K562 (cell line): Measurements from ENCODE around the gene ABHD8. TPM values are rescaled to one million over a fixed set of nuclear protein-coding genes. Genes with fewer than 3 reads are reported as not detected.

Experiments
- DLX4 ChIP-seq: fragments of 250-450 bp; sonication (Bioruptor Pico); IDR thresholded peaks from 2 replicates; pipeline ENCODE4 v1.6.1; 2021; ENCODE audit warnings: mild to moderate bottlenecking
- EP400 ChIP-seq: fragments of 450-650 bp; IDR thresholded peaks from 2 replicates; pipeline ENCODE4 v1.6.1; 2017; ENCODE audit warnings: antibody characterized with exemption, mild to moderate bottlenecking, moderate library complexity
- GABPA ChIP-seq: fragments of 200-800 bp; sonication (Bioruptor generic); conservative IDR thresholded peaks from 2 replicates; pipeline ENCODE4 v1.6.1; 2016; ENCODE audit warnings: low read depth, missing genetic modification characterization, missing compliant biosample characterization
- GTF2F1 ChIP-seq: IDR thresholded peaks from 2 replicates; pipeline ENCODE4 v1.6.1; 2011; ENCODE audit warnings: low read depth, low read length, improper control_type of control experiment
- NR4A1 ChIP-seq, 2 experiments: fragments of 250-450 bp in 1 of 2; fragments of 450-650 bp in 1 of 2; sonication (Bioruptor Pico) in 1 of 2; IDR thresholded peaks; 2 replicates each; pipeline versions ENCODE4 v1.4.0 to v1.6.1; 2016 to 2020; ENCODE audit warnings: mild to moderate bottlenecking in 2 of 2, missing compliant biosample characterization in 1 of 2, missing genetic modification characterization in 1 of 2, moderate library complexity in 1 of 2
- PHF8 ChIP-seq: fragments of 200-600 bp; sonication (generic); IDR thresholded peaks from 2 replicates; pipeline ENCODE4 v1.6.1; 2012; ENCODE audit warnings: mixed run types, mild to moderate bottlenecking, inconsistent platforms, low read length, moderate library complexity, borderline replicate concordance
- SMARCB1 ChIP-seq: IDR thresholded peaks from 2 replicates; pipeline ENCODE4 v1.6.1; 2011; ENCODE audit warnings: improper control_type of control experiment, low read depth; ENCODE audit not compliant: insufficient read length
- U2AF2 ChIP-seq: fragments of 200-400 bp; formaldehyde crosslinking; optimal IDR thresholded peaks from 2 replicates; pipeline ENCODE3; 2017; ENCODE audit warnings: low read depth, mild to moderate bottlenecking, low read length
- ZKSCAN1 ChIP-seq: fragments of 150-350 bp; IDR thresholded peaks from 2 replicates; pipeline ENCODE4 v1.6.1; 2016; ENCODE audit warnings: low read depth, low read length
- ZNF609 ChIP-seq: sonication (generic); formaldehyde crosslinking; IDR thresholded peaks from 2 replicates; pipeline ENCODE4 v1.8.1; 2023; ENCODE audit warnings: missing genetic modification reagents, mild to moderate bottlenecking, borderline replicate concordance
- polyA plus RNA-seq, 8 experiments: library from polyadenylated mRNA; depleted of rRNA in 4 of 8; stranded (reverse) in 5 of 8; unstranded in 3 of 8; fragments of >200 nt; fragmentation: Nextera tagmentation in 2 of 8; fragmentation: Illumina TruSeq in 1 of 8; extraction: Ambion mirVana in 2 of 8; extraction: Trizol in 1 of 8; gene quantifications; 2 replicates each; pipeline versions ENCODE4 v1.2.1 to v1.2.3, GENCODE V29; 2011 to 2014; ENCODE audit warnings: inconsistent platforms in 1 of 8, missing spikeins in 1 of 8
- total RNA-seq, 7 experiments: library from RNA; depleted of rRNA in 6 of 7; stranded (reverse); fragments of >200 nt in 6 of 7; fragmentation: Illumina TruSeq in 2 of 7; extraction: Trizol in 2 of 7; gene quantifications; 2 replicates each; pipeline versions ENCODE4 v1.2.1 to v1.2.3, GENCODE V29; 2011 to 2021; ENCODE audit warnings: low replicate concordance in 1 of 7
- TF ChIP-seq, protein P1 (sequence below): IDR thresholded peaks from 2 replicates; pipeline ENCODE4 v1.6.1; 2012; ENCODE audit warnings: low read depth, low read length, improper control_type of control experiment, borderline replicate concordance
- TF ChIP-seq, protein P2 (sequence below): fragments of 450-650 bp; formaldehyde crosslinking; IDR thresholded peaks from 2 replicates; pipeline ENCODE4 v1.4.0; 2022; ENCODE audit warnings: missing genetic modification characterization

Gene ABHD8
- total and polyA plus RNA-seq, 9 of the 15 experiments (the other 6 are each of a cell fraction or from before 2014, with no cell fraction given), result 0.04 to 6.6 (median 2.0) TPM; not detected in 1

GRCh38 chr19:17305517-17306284 is 2.5 kb upstream of the ABHD8 start, which contains the start of gene MRPL34 (continued):
- TF ChIP-seq, protein P1, sequence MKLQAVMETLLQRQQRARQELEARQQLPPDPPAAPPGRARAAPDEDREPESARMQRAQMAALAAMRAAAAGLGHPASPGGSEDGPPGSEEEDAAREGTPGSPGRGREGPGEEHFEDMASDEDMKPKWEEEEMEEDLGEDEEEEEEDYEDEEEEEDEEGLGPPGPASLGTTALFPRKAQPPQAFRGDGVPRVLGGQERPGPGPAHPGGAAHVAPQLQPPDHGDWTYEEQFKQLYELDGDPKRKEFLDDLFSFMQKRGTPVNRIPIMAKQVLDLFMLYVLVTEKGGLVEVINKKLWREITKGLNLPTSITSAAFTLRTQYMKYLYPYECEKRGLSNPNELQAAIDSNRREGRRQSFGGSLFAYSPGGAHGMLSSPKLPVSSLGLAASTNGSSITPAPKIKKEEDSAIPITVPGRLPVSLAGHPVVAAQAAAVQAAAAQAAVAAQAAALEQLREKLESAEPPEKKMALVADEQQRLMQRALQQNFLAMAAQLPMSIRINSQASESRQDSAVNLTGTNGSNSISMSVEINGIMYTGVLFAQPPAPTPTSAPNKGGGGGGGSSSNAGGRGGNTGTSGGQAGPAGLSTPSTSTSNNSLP, result no peak
- TF ChIP-seq GABPA (tag) (0 out of 2 replicates have a peak, but pooled peaks have one; percentile 46), ZNF609 (peak; percentile 26; the same call in 1 of the 2 replicates), DLX4 (CRISPR knock-in tag) (no peak), SMARCB1 (no peak), EP400 (peak; percentile 76), NR4A1 (CRISPR knock-in tag; IDR thresholded peaks at IDR 0.05) (no peak), NR4A1 (tag; IDR thresholded peaks at IDR 0.05) (0 out of 2 replicates have a peak, but pooled peaks have one; percentile 14), ZKSCAN1 (no peak), GTF2F1 (peak; percentile 83; the same call in 1 of the 2 replicates), U2AF2 (no peak), PHF8 (peak; percentile 78; the same call in 1 of the 2 replicates)
- TF ChIP-seq, protein P2, sequence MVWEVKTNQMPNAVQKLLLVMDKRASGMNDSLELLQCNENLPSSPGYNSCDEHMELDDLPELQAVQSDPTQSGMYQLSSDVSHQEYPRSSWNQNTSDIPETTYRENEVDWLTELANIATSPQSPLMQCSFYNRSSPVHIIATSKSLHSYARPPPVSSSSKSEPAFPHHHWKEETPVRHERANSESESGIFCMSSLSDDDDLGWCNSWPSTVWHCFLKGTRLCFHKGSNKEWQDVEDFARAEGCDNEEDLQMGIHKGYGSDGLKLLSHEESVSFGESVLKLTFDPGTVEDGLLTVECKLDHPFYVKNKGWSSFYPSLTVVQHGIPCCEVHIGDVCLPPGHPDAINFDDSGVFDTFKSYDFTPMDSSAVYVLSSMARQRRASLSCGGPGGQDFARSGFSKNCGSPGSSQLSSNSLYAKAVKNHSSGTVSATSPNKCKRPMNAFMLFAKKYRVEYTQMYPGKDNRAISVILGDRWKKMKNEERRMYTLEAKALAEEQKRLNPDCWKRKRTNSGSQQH (CRISPR knock-in tag), result no peak
